PC-9 (cell line): ENCODE results near the gene LCLAT1. TPM values are rescaled to one million over a fixed set of nuclear protein-coding genes. Genes with fewer than 3 reads are reported as not detected.

ENCODE experiments used
- BruUV-seq: library from RNA; stranded (reverse); fragments of 400-500 nt; replicated peaks from 2 replicates; lab custom pipeline; 2021; lab: Mats Ljungman, UMichigan
- CTCF ChIA-PET: fragments of 300-600 bp; sonication (Branson Sonifier 250); formaldehyde crosslinking; loops from one replicate; lab custom pipeline; 2022; ENCODE audit warnings: antibody characterized with exemption; lab: Charles Lee
- POLR2A ChIA-PET: fragments of 300-600 bp; sonication (Branson Sonifier 250); formaldehyde crosslinking; loops from one replicate; lab custom pipeline; 2022; ENCODE audit warnings: antibody characterized with exemption; ENCODE audit not compliant: unreplicated experiment; lab: Charles Lee
- DNase-seq, 2 experiments: peaks; one replicate each; pipeline versions ENCODE4 v3.0.0 to v3.0.0-alpha.2; 2015 to 2022; ENCODE audit warnings: mixed read lengths in 1 of 2
- H2AFZ ChIP-seq: fragments of 200-600 bp; sonication (generic); 2 replicates; pipeline ENCODE4 v1.8.1; 2017; ENCODE audit warnings: antibody characterized with exemption
- H3F3A ChIP-seq: fragments of 200-600 bp; sonication (generic); 2 replicates; pipeline ENCODE4 v1.8.1; 2017; ENCODE audit warnings: antibody characterized with exemption, mild to moderate bottlenecking, low read depth; ENCODE audit not compliant: insufficient read depth
- H3K27ac ChIP-seq: fragments of 200-600 bp; sonication (generic); 2 replicates; pipeline ENCODE4 v1.6.1; 2016; ENCODE audit warnings: mixed run types
- H3K27me3 ChIP-seq: fragments of 200-600 bp; sonication (generic); 2 replicates; pipeline ENCODE4 v1.6.1; 2016; ENCODE audit warnings: low read depth, mixed run types; ENCODE audit not compliant: insufficient read depth
- H3K36me3 ChIP-seq: fragments of 200-600 bp; sonication (generic); 2 replicates; pipeline ENCODE4 v1.6.1; 2016; ENCODE audit warnings: low read depth, mixed run types
- H3K4me1 ChIP-seq: fragments of 200-600 bp; sonication (generic); replicated peaks from 2 replicates; pipeline ENCODE4 v1.6.1; 2016; ENCODE audit warnings: mixed run types; ENCODE audit not compliant: insufficient read depth
- H3K4me2 ChIP-seq: fragments of 200-600 bp; sonication (generic); 2 replicates; pipeline ENCODE4 v1.6.1; 2017; ENCODE audit warnings: mixed run types
- H3K4me3 ChIP-seq: fragments of 200-600 bp; sonication (generic); 2 replicates; pipeline ENCODE4 v1.6.1; 2016; ENCODE audit warnings: mixed run types
- H3K79me2 ChIP-seq: fragments of 200-600 bp; sonication (generic); 2 replicates; pipeline ENCODE4 v1.6.1; 2017; ENCODE audit warnings: low read depth, mixed run types
- H3K9me2 ChIP-seq: fragments of 200-600 bp; sonication (generic); 2 replicates; pipeline ENCODE4 v1.8.1; 2017; ENCODE audit warnings: mild to moderate bottlenecking; ENCODE audit not compliant: insufficient read depth
- H3K9me3 ChIP-seq: fragments of 200-600 bp; sonication (generic); 2 replicates; pipeline ENCODE4 v1.8.1; 2016; ENCODE audit warnings: low read depth; ENCODE audit not compliant: insufficient read depth
- H4K20me1 ChIP-seq: fragments of 200-600 bp; sonication (generic); 2 replicates; pipeline ENCODE4 v1.8.1; 2017; ENCODE audit not compliant: insufficient read depth
- EZH2 ChIP-seq: fragments of 200-600 bp; sonication (generic); IDR thresholded peaks from 2 replicates; pipeline ENCODE4 v1.8.0; 2017; ENCODE audit warnings: antibody characterized with exemption, low read depth
- intact Hi-C: fragments of 100-400 bp; cut with micrococcal nuclease; formaldehyde crosslinking; loops from one replicate; pipeline ENCODE4 v1.10.0; 2022; ENCODE audit not compliant: unreplicated experiment
- total RNA-seq: library from RNA; stranded (reverse); gene quantifications from 2 replicates; pipeline ENCODE4 v1.2.3, GENCODE V29; 2021
- TF ChIP-seq, protein P1 (sequence below): fragments of 200-600 bp; sonication (generic); conservative IDR thresholded peaks from 2 replicates; pipeline ENCODE4 v1.6.1; 2017; ENCODE audit warnings: mixed run types, antibody characterized with exemption, mild to moderate bottlenecking, moderate library complexity

The LCLAT1 gene
- total RNA-seq, 1 experiment from 2014 or later: 35.7 TPM

DNA sequence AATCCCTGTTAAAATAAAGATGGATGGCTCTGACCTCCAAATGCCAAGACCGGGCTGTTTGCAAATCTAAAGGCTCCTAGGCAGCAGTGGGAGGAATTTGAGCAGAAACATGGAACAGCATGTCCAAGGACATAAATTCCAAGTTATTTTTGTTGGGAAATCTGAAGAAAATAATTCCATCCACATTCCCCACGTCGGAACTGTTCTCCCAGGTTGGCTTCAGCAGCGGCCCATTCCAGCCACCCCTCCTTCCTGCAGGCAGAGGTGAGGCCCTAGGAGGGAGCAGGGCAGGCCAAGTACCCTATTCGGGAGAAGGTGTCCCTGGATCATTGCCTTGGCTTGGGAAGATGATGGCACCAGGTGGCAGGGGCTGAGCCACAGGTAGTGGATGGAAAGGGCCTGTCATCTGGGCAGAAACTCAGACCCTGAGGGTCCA, 243.1 kb downstream of the LCLAT1 start:
- Histone ChIP-seq H4K20me1 (no peaks in the 10 kb centered on the region), H3K4me3 (no peak overlapping the region), H3F3A (no peaks in the 10 kb centered on the region), H3K4me1 (no peaks in the 10 kb centered on the region), H3K36me3 (no peaks in the 10 kb centered on the region), H3K27me3 (peaks cover 4% of the 10 kb centered on the region; the same call in 1 of the 2 replicates), H2AFZ (no peak overlapping the region), H3K9me2 (no peaks in the 10 kb centered on the region), H3K79me2 (no peaks in the 10 kb centered on the region), H3K9me3 (no peaks in the 10 kb centered on the region), H3K27ac (no peak overlapping the region), H3K4me2 (no peak overlapping the region)
- CTCF ChIA-PET: no interaction called here
- POLR2A ChIA-PET: no interaction called here
- no peak for TF ChIP-seq EZH2
- TF ChIP-seq, protein P1, sequence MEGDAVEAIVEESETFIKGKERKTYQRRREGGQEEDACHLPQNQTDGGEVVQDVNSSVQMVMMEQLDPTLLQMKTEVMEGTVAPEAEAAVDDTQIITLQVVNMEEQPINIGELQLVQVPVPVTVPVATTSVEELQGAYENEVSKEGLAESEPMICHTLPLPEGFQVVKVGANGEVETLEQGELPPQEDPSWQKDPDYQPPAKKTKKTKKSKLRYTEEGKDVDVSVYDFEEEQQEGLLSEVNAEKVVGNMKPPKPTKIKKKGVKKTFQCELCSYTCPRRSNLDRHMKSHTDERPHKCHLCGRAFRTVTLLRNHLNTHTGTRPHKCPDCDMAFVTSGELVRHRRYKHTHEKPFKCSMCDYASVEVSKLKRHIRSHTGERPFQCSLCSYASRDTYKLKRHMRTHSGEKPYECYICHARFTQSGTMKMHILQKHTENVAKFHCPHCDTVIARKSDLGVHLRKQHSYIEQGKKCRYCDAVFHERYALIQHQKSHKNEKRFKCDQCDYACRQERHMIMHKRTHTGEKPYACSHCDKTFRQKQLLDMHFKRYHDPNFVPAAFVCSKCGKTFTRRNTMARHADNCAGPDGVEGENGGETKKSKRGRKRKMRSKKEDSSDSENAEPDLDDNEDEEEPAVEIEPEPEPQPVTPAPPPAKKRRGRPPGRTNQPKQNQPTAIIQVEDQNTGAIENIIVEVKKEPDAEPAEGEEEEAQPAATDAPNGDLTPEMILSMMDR: no peak
- intact Hi-C loops: no loop called here
- no peak for DNase-seq
- BruUV-seq: no TSS peak

GRCh38 chr2:30691091-30691947, 244.3 kb downstream of the LCLAT1 start:
- DNase-seq: no peak
- intact Hi-C loops: no loop called here
- H3K79me2 ChIP-seq: no peaks in the 10 kb centered on the region
- ChIA-PET POLR2A (no interaction called here), CTCF (no interaction called here)
- no peaks in the 10 kb centered on the region for H4K20me1 ChIP-seq
- no peaks in the 10 kb centered on the region for H3K9me2 ChIP-seq
- no TSS peak for BruUV-seq
- H3K4me1 ChIP-seq: no peaks in the 10 kb centered on the region
- no peak overlapping the region for H3K4me3 ChIP-seq
- no peaks in the 10 kb centered on the region for H3F3A ChIP-seq
- H2AFZ ChIP-seq: no peak overlapping the region
- H3K4me2 ChIP-seq: no peak overlapping the region
- no peak overlapping the region for H3K27ac ChIP-seq
- TF ChIP-seq EZH2: no peak
- TF ChIP-seq, protein P1: no peak
- no peaks in the 10 kb centered on the region for H3K36me3 ChIP-seq
- H3K9me3 ChIP-seq: no peaks in the 10 kb centered on the region
- H3K27me3 ChIP-seq: peaks cover 4% of the 10 kb centered on the region; the same call in 1 of the 2 replicates

GRCh38 chr2:30691948-30692828, 245.1 kb downstream of the LCLAT1 start:
- no peaks in the 10 kb centered on the region for H3K9me3 ChIP-seq
- no peak for DNase-seq
- intact Hi-C loops: no loop called here
- no peak for TF ChIP-seq EZH2
- TF ChIP-seq, protein P1: no peak
- H3K4me1 ChIP-seq: no peaks in the 10 kb centered on the region
- H3F3A ChIP-seq: no peaks in the 10 kb centered on the region
- no TSS peak for BruUV-seq
- no peak overlapping the region for H3K4me2 ChIP-seq
- POLR2A ChIA-PET: interaction anchor here (0.6 kb wide), 1 partner anchor 492 kb away, joined by 3 read pairs; no protein-coding TSS in a partner anchor
- no peaks in the 10 kb centered on the region for H3K36me3 ChIP-seq
- H2AFZ ChIP-seq: no peak overlapping the region
- no peaks in the 10 kb centered on the region for H3K9me2 ChIP-seq
- no peaks in the 10 kb centered on the region for H4K20me1 ChIP-seq
- no peak overlapping the region for H3K27ac ChIP-seq
- CTCF ChIA-PET: no interaction called here
- peaks cover 4% of the 10 kb centered on the region; the same call in 1 of the 2 replicates for H3K27me3 ChIP-seq
- no peak overlapping the region for H3K4me3 ChIP-seq
- H3K79me2 ChIP-seq: no peaks in the 10 kb centered on the region
